SK-N-SH treated with all-trans-retinoic acid at 6 μM for 48 hours (cell line): ENCODE results near the gene KLHL17.

Source experiments
- ATAC-seq: fragments of 200-7000 bp; cut with Tn5 transposase; 3 replicates; pipeline ENCODE4 v1.9.1; 2020; ENCODE audit warnings: mild to moderate bottlenecking, moderate library complexity
- ARNTL ChIP-seq: fragments of 450-650 bp; formaldehyde crosslinking; IDR thresholded peaks from 2 replicates; pipeline ENCODE4 v1.5.0; 2020; ENCODE audit warnings: low read depth, mild to moderate bottlenecking, moderate library complexity, borderline replicate concordance
- BACH2 ChIP-seq: fragments of 250-450 bp; sonication (Bioruptor Pico); IDR thresholded peaks from 2 replicates; pipeline ENCODE4 v1.9.0; 2021; ENCODE audit warnings: mild to moderate bottlenecking, borderline replicate concordance
- CREB5 ChIP-seq: fragments of 250-450 bp; sonication (Bioruptor Pico); IDR thresholded peaks from 2 replicates; pipeline ENCODE4 v1.5.1; 2020; ENCODE audit warnings: low read depth, mild to moderate bottlenecking, moderate library complexity
- CSDC2 ChIP-seq: fragments of 250-450 bp; sonication (Bioruptor Pico); IDR thresholded peaks from 2 replicates; pipeline ENCODE4 v1.5.0; 2020; ENCODE audit warnings: mild to moderate bottlenecking, moderate library complexity
- CSRNP3 ChIP-seq: fragments of 250-450 bp; sonication (Bioruptor Pico); IDR thresholded peaks from 2 replicates; pipeline ENCODE4 v1.5.1; 2021; ENCODE audit warnings: mild to moderate bottlenecking, moderate library complexity
- ESRRG ChIP-seq: fragments of 250-450 bp; sonication (Bioruptor Pico); IDR thresholded peaks from 2 replicates; pipeline ENCODE4 v1.6.1; 2021; ENCODE audit warnings: mild to moderate bottlenecking
- GLIS3 ChIP-seq: fragments of 250-450 bp; sonication (Bioruptor Pico); IDR thresholded peaks from 2 replicates; pipeline ENCODE4 v1.5.0; 2020; ENCODE audit warnings: mild to moderate bottlenecking, moderate library complexity
- ISL1 ChIP-seq: fragments of 250-450 bp; sonication (Bioruptor Pico); IDR thresholded peaks from 2 replicates; pipeline ENCODE4 v2.1.2; 2022; ENCODE audit warnings: mild to moderate bottlenecking, moderate library complexity
- OSR1 ChIP-seq: fragments of 250-450 bp; sonication (Bioruptor Pico); IDR thresholded peaks from 2 replicates; pipeline ENCODE4 v1.8.0; 2022; ENCODE audit warnings: moderate library complexity, mild to moderate bottlenecking, inconsistent platforms
- PATZ1 ChIP-seq: fragments of 250-450 bp; sonication (Bioruptor Pico); IDR thresholded peaks from 2 replicates; pipeline ENCODE4 v1.8.0; 2020; ENCODE audit warnings: mild to moderate bottlenecking, moderate library complexity, borderline replicate concordance
- POU6F1 ChIP-seq: fragments of 250-450 bp; sonication (Bioruptor Pico); IDR thresholded peaks from 2 replicates; pipeline ENCODE4 v1.8.0; 2021; ENCODE audit warnings: low read depth, mild to moderate bottlenecking, moderate library complexity, borderline replicate concordance
- PPARA ChIP-seq: fragments of 250-450 bp; sonication (Bioruptor Pico); IDR thresholded peaks from 2 replicates; pipeline ENCODE4 v1.5.0; 2020; ENCODE audit warnings: mild to moderate bottlenecking, borderline replicate concordance
- RARB ChIP-seq: fragments of 250-450 bp; sonication (Bioruptor Pico); IDR thresholded peaks from 2 replicates; pipeline ENCODE4 v1.8.0; 2021; ENCODE audit warnings: mild to moderate bottlenecking, moderate library complexity
- SNAI2 ChIP-seq: fragments of 250-450 bp; sonication (Bioruptor Pico); IDR thresholded peaks from 2 replicates; pipeline ENCODE4 v1.5.0; 2020; ENCODE audit warnings: mild to moderate bottlenecking, moderate library complexity
- TCF4 ChIP-seq: fragments of 250-450 bp; sonication (Bioruptor Pico); IDR thresholded peaks from 2 replicates; pipeline ENCODE4 v1.8.0; 2021; ENCODE audit warnings: mild to moderate bottlenecking, moderate library complexity, borderline replicate concordance
- TOX ChIP-seq: fragments of 250-450 bp; sonication (Bioruptor Pico); IDR thresholded peaks from 2 replicates; pipeline ENCODE4 v1.8.0; 2021; ENCODE audit warnings: mild to moderate bottlenecking, moderate library complexity, borderline replicate concordance
- TSHZ2 ChIP-seq: fragments of 250-450 bp; sonication (Bioruptor Pico); IDR thresholded peaks from 2 replicates; pipeline ENCODE4 v1.5.0; 2020; ENCODE audit warnings: mild to moderate bottlenecking, moderate library complexity
- ZC3H10 ChIP-seq: fragments of 250-450 bp; sonication (Bioruptor Pico); IDR thresholded peaks from 2 replicates; pipeline ENCODE4 v1.5.1; 2021; ENCODE audit warnings: mild to moderate bottlenecking, moderate library complexity
- ZFP3 ChIP-seq: fragments of 250-450 bp; sonication (Bioruptor Pico); IDR thresholded peaks from 2 replicates; pipeline ENCODE4 v1.5.0; 2020; ENCODE audit warnings: mild to moderate bottlenecking, moderate library complexity
- ZFP30 ChIP-seq: fragments of 450-650 bp; formaldehyde crosslinking; IDR thresholded peaks from 2 replicates; pipeline ENCODE4 v1.5.0; 2022; ENCODE audit warnings: mild to moderate bottlenecking, moderate library complexity
- ZNF565 ChIP-seq: fragments of 450-650 bp; formaldehyde crosslinking; conservative IDR thresholded peaks from 2 replicates; pipeline ENCODE4 v1.5.0; 2020; ENCODE audit warnings: low read depth, mild to moderate bottlenecking, moderate library complexity
- ZNF70 ChIP-seq: fragments of 450-650 bp; formaldehyde crosslinking; IDR thresholded peaks from 2 replicates; pipeline ENCODE4 v1.5.0; 2020; ENCODE audit warnings: mild to moderate bottlenecking, moderate library complexity
- ZNF8 ChIP-seq: fragments of 450-650 bp; formaldehyde crosslinking; IDR thresholded peaks from 2 replicates; pipeline ENCODE4 v1.5.0; 2020; ENCODE audit warnings: mild to moderate bottlenecking, moderate library complexity

Gene KLHL17

GRCh38 chr1:980137-980571 is 19.8 kb downstream of the KLHL17 start:
- TF ChIP-seq POU6F1 (CRISPR knock-in tag) (no peak), ESRRG (CRISPR knock-in tag) (no peak), OSR1 (CRISPR knock-in tag) (no peak), ZFP3 (no peak), PPARA (no peak), ZNF565 (no peak), BACH2 (CRISPR knock-in tag) (no peak), TOX (no peak), ZFP30 (no peak), ISL1 (CRISPR knock-in tag) (no peak), ZC3H10 (CRISPR knock-in tag) (no peak), CSRNP3 (CRISPR knock-in tag) (no peak), ZNF70 (no peak), SNAI2 (CRISPR knock-in tag) (no peak), PATZ1 (CRISPR knock-in tag) (no peak), CREB5 (CRISPR knock-in tag) (no peak), ARNTL (CRISPR knock-in tag) (no peak), RARB (CRISPR knock-in tag) (no peak), CSDC2 (CRISPR knock-in tag) (no peak), ZNF8 (no peak)
- 0 out of 3 replicates have a peak, but pooled peaks have one; percentile 4 for ATAC-seq

DNA sequence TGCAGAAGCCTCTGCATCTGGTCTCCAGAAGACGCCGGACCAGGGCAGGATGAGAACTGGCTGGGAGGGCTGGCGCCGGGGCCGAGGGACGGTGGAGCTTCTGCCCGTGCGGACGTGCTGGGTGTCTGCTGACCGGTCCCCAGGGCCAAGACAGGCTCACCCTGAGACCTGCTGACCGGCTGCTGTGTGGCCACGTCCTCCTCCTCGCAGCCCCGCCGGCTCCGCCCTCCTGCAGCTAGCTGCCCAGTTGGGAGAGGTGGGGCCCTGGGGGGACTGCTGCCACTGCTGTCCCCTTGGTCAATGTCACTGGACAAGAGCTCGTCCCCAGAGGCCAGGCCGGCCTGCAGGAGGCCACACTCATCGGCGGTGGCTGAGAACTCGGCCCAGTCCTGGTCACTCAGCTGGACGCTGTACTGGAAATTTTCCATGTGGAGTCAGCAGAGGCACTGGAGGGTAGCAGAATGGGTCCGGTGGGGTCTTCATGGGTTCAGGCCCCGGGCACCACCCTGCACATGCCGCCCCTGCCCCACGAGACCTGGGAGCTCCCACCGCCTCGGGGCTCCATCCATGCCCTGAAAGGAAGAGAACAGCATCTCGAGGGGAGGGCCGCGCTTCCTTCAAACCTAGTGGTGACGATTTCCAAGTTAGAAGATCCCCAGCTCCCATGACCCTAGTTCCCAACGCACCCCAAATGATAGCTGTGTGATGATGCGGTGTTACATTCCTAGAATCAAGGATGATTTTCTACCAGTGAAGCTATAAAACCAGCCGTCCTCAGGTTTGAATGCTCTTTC is 20.4 kb downstream of the KLHL17 start:
- TF ChIP-seq ZNF70 = no peak
- TF ChIP-seq SNAI2 (CRISPR knock-in tag) = no peak
- no peak for TF ChIP-seq GLIS3 (CRISPR knock-in tag)
- TF ChIP-seq ZFP3 = no peak
- no peak for TF ChIP-seq PPARA
- TF ChIP-seq ESRRG (CRISPR knock-in tag) = no peak
- TF ChIP-seq TSHZ2 = no peak
- no peak for TF ChIP-seq POU6F1 (CRISPR knock-in tag)
- no peak for TF ChIP-seq ARNTL (CRISPR knock-in tag)
- no peak for TF ChIP-seq TCF4 (CRISPR knock-in tag)
- no peak for TF ChIP-seq RARB (CRISPR knock-in tag)
- TF ChIP-seq ISL1 (CRISPR knock-in tag) = no peak
- no peak for TF ChIP-seq OSR1 (CRISPR knock-in tag)
- no peak for TF ChIP-seq TOX
- no peak for TF ChIP-seq ZFP30
- no peak for TF ChIP-seq CREB5 (CRISPR knock-in tag)
- TF ChIP-seq ZNF565 = no peak
- no peak for TF ChIP-seq ZNF8
- no peak for TF ChIP-seq CSDC2 (CRISPR knock-in tag)
- TF ChIP-seq PATZ1 (CRISPR knock-in tag) = no peak
- ATAC-seq = no peak
